ENCODE measurements around the gene SPEF1. TPM values are rescaled to one million over a fixed set of nuclear protein-coding genes. Genes with fewer than 3 reads are reported as not detected.

The SPEF1 gene
- total and polyA plus RNA-seq, 10 donors = 0.06 to 0.11 TPM; not detected in 8

- Histone ChIP-seq H3K4me3 (no peak overlapping the region), H3K36me3 (peaks cover 0 to 71% (median 56%) of the 10 kb centered on the region in 6 donors), H3K27me3 (replicated peaks in 1 of 7) (no peaks in the 10 kb centered on the region), H3K9me3 (no peaks in the 10 kb centered on the region), H3K27ac (peak overlapping the region in 2 of 8 donors; percentile 96 to 99), H3K4me1 (peaks cover 21 to 98% (median 74%) of the 10 kb centered on the region in 6 donors)
- intact Hi-C loops (cut with DNase I; ENCODE audit: low total_unique reads) = no loop called here
- TF ChIP-seq CTCF (IDR thresholded peaks at IDR 0.05 in 8 of 11, conservative IDR thresholded peaks at IDR 0.05 in 3 of 11) (no peak), POLR2A (IDR thresholded peaks at IDR 0.05) (no peak), POLR2AphosphoS5 (IDR thresholded peaks at IDR 0.05) (no peak)
- DNase-seq = peak; percentile 54
- WGBS, 5 donors = 73 to 86% (median 83%) methylated on average over 10 to 11 of the region's 11 CpGs
Measured at GRCh38 chr20:3804254-3804751, 23.1 kb upstream of the SPEF1 start.

GRCh38 chr20:3803854-3804253 is 22.6 kb upstream of the SPEF1 start:
- no peaks in the 10 kb centered on the region for H3K9me3 ChIP-seq
- H3K36me3 ChIP-seq = peaks cover 0 to 76% (median 56%) of the 10 kb centered on the region in 6 donors
- DNase-seq = peak; percentile 62
- TF ChIP-seq POLR2A (IDR thresholded peaks at IDR 0.05) (no peak), POLR2AphosphoS5 (IDR thresholded peaks at IDR 0.05) (no peak), CTCF (IDR thresholded peaks at IDR 0.05 in 8 of 11, conservative IDR thresholded peaks at IDR 0.05 in 3 of 11) (no peak)
- no peaks in the 10 kb centered on the region for H3K27me3 ChIP-seq (replicated peaks in 1 of 7)
- H3K4me3 ChIP-seq = no peak overlapping the region
- H3K4me1 ChIP-seq = peaks cover 25 to 100% (median 78%) of the 10 kb centered on the region in 6 donors
- WGBS, 5 donors = 81 to 94% (median 93%) methylated on average over 6 of the region's 6 CpGs
- intact Hi-C loops (cut with DNase I; ENCODE audit: low total_unique reads) = no loop called here
- peak overlapping the region in 3 of 8 donors; percentile 4 to 99 (median 96) for H3K27ac ChIP-seq

GRCh38 chr20:3803289-3803688 is 22.0 kb upstream of the SPEF1 start:
- intact Hi-C loops (cut with DNase I; ENCODE audit: low total_unique reads) = no loop called here
- peak; percentile 65 for DNase-seq
- no peak overlapping the region for H3K4me3 ChIP-seq
- H3K27me3 ChIP-seq (replicated peaks in 1 of 7) = no peaks in the 10 kb centered on the region
- no peaks in the 10 kb centered on the region for H3K9me3 ChIP-seq
- peak overlapping the region in 3 of 8 donors; percentile 4 to 99 (median 96) for H3K27ac ChIP-seq
- TF ChIP-seq CTCF (IDR thresholded peaks at IDR 0.05 in 8 of 11, conservative IDR thresholded peaks at IDR 0.05 in 3 of 11) = no peak
- TF ChIP-seq POLR2AphosphoS5 (IDR thresholded peaks at IDR 0.05) = peak in 1 of 3 donors; percentile 21
- no peak for TF ChIP-seq POLR2A (IDR thresholded peaks at IDR 0.05)
- peaks cover 0 to 81% (median 56%) of the 10 kb centered on the region in 6 donors for H3K36me3 ChIP-seq
- peaks cover 30 to 100% (median 81%) of the 10 kb centered on the region in 6 donors for H3K4me1 ChIP-seq
- WGBS, 5 donors = 76 to 98% (median 91%) methylated on average over 4 to 14 of the region's 14 CpGs

GRCh38 chr20:3802524-3803239 is 21.4 kb upstream of the SPEF1 start:
- no peak for DNase-seq
- Histone ChIP-seq H3K4me3 (no peak overlapping the region), H3K27me3 (replicated peaks in 1 of 7) (no peaks in the 10 kb centered on the region), H3K9me3 (no peaks in the 10 kb centered on the region), H3K27ac (peak overlapping the region; percentile 14 to 99 (median 53)), H3K4me1 (peaks cover 31 to 100% (median 81%) of the 10 kb centered on the region in 6 donors), H3K36me3 (peaks cover 0 to 82% (median 56%) of the 10 kb centered on the region in 6 donors)
- intact Hi-C loops (cut with DNase I; ENCODE audit: low total_unique reads) = no loop called here
- WGBS, 5 donors = 66 to 81% (median 74%) methylated on average over 11 of the region's 11 CpGs
- no peak for TF ChIP-seq POLR2AphosphoS5 (IDR thresholded peaks at IDR 0.05)
- no peak for TF ChIP-seq POLR2A (IDR thresholded peaks at IDR 0.05)
- no peak for TF ChIP-seq CTCF (IDR thresholded peaks at IDR 0.05 in 8 of 11, conservative IDR thresholded peaks at IDR 0.05 in 3 of 11)
